OCI-LY3 (cell line): Measurements from ENCODE around the gene AIRE.

Source experiments
- EZH2phosphoT487 ChIP-seq: fragments of 200-600 bp; shearing (Covaris generic); IDR thresholded peaks from 2 replicates; pipeline ENCODE4 v1.6.1; 2018; ENCODE audit warnings: antibody characterized with exemption, mixed run types, low read depth
- TF ChIP-seq, protein P1 (sequence below): fragments of 200-600, 300-600 bp; sonication (generic); IDR thresholded peaks from 2 replicates; pipeline ENCODE4 v1.5.1; 2014; ENCODE audit warnings: antibody characterized with exemption, low read length, low read depth

DNA sequence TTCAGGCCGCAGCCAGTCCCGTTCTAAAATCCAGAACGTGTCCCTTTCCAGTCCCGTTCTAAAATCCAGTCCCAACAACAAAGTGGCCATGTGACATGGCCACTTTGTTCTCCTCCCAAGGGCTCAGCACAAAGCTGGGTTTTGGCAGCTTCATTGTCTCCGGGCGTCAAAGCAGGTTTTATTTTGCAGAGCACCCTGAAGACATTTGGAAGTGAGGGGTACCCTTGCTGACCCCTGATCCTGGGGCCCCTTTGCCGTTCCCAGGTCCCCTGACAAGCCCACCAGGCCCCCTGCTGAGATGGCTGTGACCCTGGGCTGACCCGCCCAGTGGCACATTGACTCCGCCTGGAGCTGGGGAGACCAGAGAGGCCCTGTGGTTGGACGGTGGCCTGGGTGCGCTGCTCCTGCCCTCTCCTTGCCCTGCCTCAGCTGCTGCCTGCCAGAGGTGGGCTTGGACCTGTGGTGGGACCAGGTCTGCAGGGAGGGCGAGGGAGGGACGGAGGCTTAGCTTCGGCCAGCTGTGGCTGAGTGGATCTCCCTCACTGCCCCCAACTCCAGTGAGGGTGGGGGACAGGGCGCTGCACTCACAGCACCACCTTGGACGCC is 18.4 kb downstream of the AIRE start:
- TF ChIP-seq, protein P1, sequence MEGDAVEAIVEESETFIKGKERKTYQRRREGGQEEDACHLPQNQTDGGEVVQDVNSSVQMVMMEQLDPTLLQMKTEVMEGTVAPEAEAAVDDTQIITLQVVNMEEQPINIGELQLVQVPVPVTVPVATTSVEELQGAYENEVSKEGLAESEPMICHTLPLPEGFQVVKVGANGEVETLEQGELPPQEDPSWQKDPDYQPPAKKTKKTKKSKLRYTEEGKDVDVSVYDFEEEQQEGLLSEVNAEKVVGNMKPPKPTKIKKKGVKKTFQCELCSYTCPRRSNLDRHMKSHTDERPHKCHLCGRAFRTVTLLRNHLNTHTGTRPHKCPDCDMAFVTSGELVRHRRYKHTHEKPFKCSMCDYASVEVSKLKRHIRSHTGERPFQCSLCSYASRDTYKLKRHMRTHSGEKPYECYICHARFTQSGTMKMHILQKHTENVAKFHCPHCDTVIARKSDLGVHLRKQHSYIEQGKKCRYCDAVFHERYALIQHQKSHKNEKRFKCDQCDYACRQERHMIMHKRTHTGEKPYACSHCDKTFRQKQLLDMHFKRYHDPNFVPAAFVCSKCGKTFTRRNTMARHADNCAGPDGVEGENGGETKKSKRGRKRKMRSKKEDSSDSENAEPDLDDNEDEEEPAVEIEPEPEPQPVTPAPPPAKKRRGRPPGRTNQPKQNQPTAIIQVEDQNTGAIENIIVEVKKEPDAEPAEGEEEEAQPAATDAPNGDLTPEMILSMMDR, result no peak
- no peak for TF ChIP-seq EZH2phosphoT487
